GM12891 (cell line): ENCODE results near the gene DEPDC5.

Source experiments
- PAX5 ChIP-seq: IDR thresholded peaks from 2 replicates; pipeline ENCODE4 v1.6.1; 2011; ENCODE audit warnings: low read length, moderate library complexity, mild to moderate bottlenecking; ENCODE audit not compliant: insufficient read depth, severe bottlenecking
- POLR2A ChIP-seq: IDR thresholded peaks from 2 replicates; pipeline ENCODE4 v1.6.1; 2011; ENCODE audit warnings: low read depth, low read length, control low read depth
- POLR2AphosphoS5 ChIP-seq: IDR thresholded peaks from 2 replicates; pipeline ENCODE4 v1.6.1; 2011; ENCODE audit warnings: low read depth, low read length, control low read depth
- POU2F2 ChIP-seq: IDR thresholded peaks from 2 replicates; pipeline ENCODE4 v1.6.1; 2011; ENCODE audit warnings: low read depth, mild to moderate bottlenecking, control low read depth, low read length, moderate library complexity
- SPI1 ChIP-seq: IDR thresholded peaks from 2 replicates; pipeline ENCODE4 v1.6.1; 2011; ENCODE audit warnings: low read depth, low read length, control low read depth
- TAF1 ChIP-seq: IDR thresholded peaks from 2 replicates; pipeline ENCODE4 v1.6.1; 2011; ENCODE audit warnings: low read depth, low read length, control low read depth

DNA sequence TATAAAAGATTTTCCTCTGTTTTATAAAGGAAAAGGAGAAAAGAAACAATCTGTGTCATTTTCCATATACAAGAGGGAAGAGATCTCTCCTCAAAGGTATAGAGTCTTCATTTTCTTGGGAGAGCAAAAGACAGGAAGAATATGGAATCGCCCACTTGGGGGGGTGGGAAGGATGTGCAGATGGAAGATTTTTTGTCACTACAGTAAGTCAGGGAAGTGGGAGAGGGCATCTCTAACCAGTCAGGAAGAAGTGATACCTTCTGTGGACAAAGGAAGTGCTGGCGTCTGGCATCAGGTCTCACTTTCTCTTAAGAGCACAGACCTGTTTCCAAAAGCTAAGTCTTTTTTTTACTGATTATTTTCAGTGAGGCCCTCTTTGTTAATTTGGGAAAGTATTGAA lies 5.3 kb upstream of the DEPDC5 start:
- TF ChIP-seq POLR2AphosphoS5 (no peak), POLR2A (no peak), TAF1 (no peak), POU2F2 (no peak), SPI1 (peak; percentile 35; the same call in 1 of the 2 replicates), PAX5 (no peak)
